GM15510 (cell line): ENCODE measurements around the gene QRICH1.
A peak's percentile ranks its signal among the peaks of the same experiment; 100 is the strongest.

Source experiments
- POLR2A ChIP-seq: IDR thresholded peaks from 3 replicates; pipeline ENCODE4 v1.6.1; 2011; ENCODE audit warnings: borderline replicate concordance; ENCODE audit not compliant: insufficient read length; ENCODE audit errors: extremely low read depth

Gene QRICH1

GRCh38 chr3:49093853-49094767, at the start of gene QRICH1:
Gene QRICH1, minus strand, starts transcription at chr3:49094071. Its CDS starts 17,054 bp downstream, at chr3:49077017.
- peak; percentile 73 for TF ChIP-seq POLR2A

GRCh38 chr3:49140080-49140479, 46.2 kb upstream of the QRICH1 start:
- no peak for TF ChIP-seq POLR2A

GRCh38 chr3:49135499-49135898, 41.6 kb upstream of the QRICH1 start:
- TF ChIP-seq POLR2A, result no peak

GRCh38 chr3:49134471-49135265, 40.8 kb upstream of the QRICH1 start:
- TF ChIP-seq POLR2A, result no peak

GRCh38 chr3:49133226-49133951, 39.5 kb upstream of the QRICH1 start:
- no peak for TF ChIP-seq POLR2A

GRCh38 chr3:49132437-49133225, 38.8 kb upstream of the QRICH1 start, which contains the start of gene LAMB2:
Gene LAMB2, minus strand, starts transcription at chr3:49133050. Its CDS starts 183 bp downstream, at chr3:49132867.
- TF ChIP-seq POLR2A, result no peak

GRCh38 chr3:49132073-49132436, 38.2 kb upstream of the QRICH1 start:
- TF ChIP-seq POLR2A, result no peak

- TF ChIP-seq POLR2A, result no peak
These were observed 37.7 kb upstream of the QRICH1 start for GRCh38 chr3:49131576-49131975.

GRCh38 chr3:49131040-49131439, 37.2 kb upstream of the QRICH1 start:
- TF ChIP-seq POLR2A, result no peak

- TF ChIP-seq POLR2A, result no peak
These were observed 31.3 kb upstream of the QRICH1 start for GRCh38 chr3:49124991-49125670.

GRCh38 chr3:49124203-49124602, 30.3 kb upstream of the QRICH1 start:
- no peak for TF ChIP-seq POLR2A

- no peak for TF ChIP-seq POLR2A
These were observed 29.8 kb upstream of the QRICH1 start for GRCh38 chr3:49123687-49124086.

- no peak for TF ChIP-seq POLR2A
These were observed 29.1 kb upstream of the QRICH1 start for GRCh38 chr3:49122886-49123545.
